HL-60 (cell line): ENCODE results near the gene FCAMR.

Experiments
- DNase-seq, 2 experiments: peaks; one replicate each; pipeline ENCODE4 v3.0.0-alpha.2; 2010 to 2020; ENCODE audit warnings: low read depth in 1 of 2, low spot score in 1 of 2
- H3K27ac ChIP-seq: fragments of 250-450 bp; sonication (Bioruptor Pico); replicated peaks from 2 replicates; pipeline ENCODE4 v1.5.1; 2020; ENCODE audit warnings: mild to moderate bottlenecking, moderate library complexity
- H3K27me3 ChIP-seq: fragments of 250-450 bp; sonication (Bioruptor Pico); 2 replicates; pipeline ENCODE4 v1.5.1; 2021; ENCODE audit warnings: mild to moderate bottlenecking, moderate library complexity; ENCODE audit not compliant: insufficient read depth, poor library complexity, severe bottlenecking
- H3K4me3 ChIP-seq: replicated peaks from 2 replicates; pipeline ENCODE4 v1.5.1; 2011; ENCODE audit warnings: mild to moderate bottlenecking, control low read depth, low read length; ENCODE audit not compliant: insufficient read depth
- CTCF ChIP-seq: IDR thresholded peaks from one replicate; pipeline ENCODE4 v1.5.1; 2011; ENCODE audit warnings: low read length, control low read depth, inconsistent platforms; ENCODE audit not compliant: insufficient read depth
- GABPA ChIP-seq: IDR thresholded peaks from 2 replicates; pipeline ENCODE4 v1.6.1; 2012; ENCODE audit warnings: low read depth
- POLR2AphosphoS5 ChIP-seq: IDR thresholded peaks from 2 replicates; pipeline ENCODE4 v1.6.1; 2012; ENCODE audit warnings: low read depth
- REST ChIP-seq: IDR thresholded peaks from 2 replicates; pipeline ENCODE4 v1.6.1; 2012; ENCODE audit warnings: low read depth; ENCODE audit not compliant: insufficient replicate concordance
- SPI1 ChIP-seq: IDR thresholded peaks from 2 replicates; pipeline ENCODE4 v1.6.1; 2012; ENCODE audit warnings: low read depth, mild to moderate bottlenecking, borderline replicate concordance

The FCAMR gene

GRCh38 chr1:207002724-207003146, 32.5 kb upstream of the FCAMR start:
- TF ChIP-seq POLR2AphosphoS5: no peak
- no peak for TF ChIP-seq GABPA
- TF ChIP-seq SPI1: no peak
- TF ChIP-seq CTCF: no peak
- TF ChIP-seq REST: no peak
- DNase-seq: peak in 1 of 2 experiments; percentile 56
- Histone ChIP-seq H3K4me3 (no peak overlapping the region), H3K27me3 (no peaks in the 10 kb centered on the region), H3K27ac (no peak overlapping the region)

- H3K27ac ChIP-seq: no peak overlapping the region
- no peaks in the 10 kb centered on the region for H3K27me3 ChIP-seq
- H3K4me3 ChIP-seq: no peak overlapping the region
- DNase-seq: no peak
- TF ChIP-seq CTCF (no peak), REST (no peak), GABPA (no peak), POLR2AphosphoS5 (no peak), SPI1 (no peak)
Observed at GRCh38 chr1:207001492-207002245, 31.4 kb upstream of the FCAMR start.

- H3K27ac ChIP-seq: no peak overlapping the region
- no peak overlapping the region for H3K4me3 ChIP-seq
- no peak for DNase-seq
- no peaks in the 10 kb centered on the region for H3K27me3 ChIP-seq
- TF ChIP-seq SPI1: no peak
- no peak for TF ChIP-seq GABPA
- no peak for TF ChIP-seq CTCF
- no peak for TF ChIP-seq POLR2AphosphoS5
- TF ChIP-seq REST: no peak
Observed at GRCh38 chr1:207000651-207001291, 30.5 kb upstream of the FCAMR start.
